CD8-positive, alpha-beta memory T cell (primary cell): ENCODE results near the gene GLP2R. TPM values are rescaled to one million over a fixed set of nuclear protein-coding genes. Genes with fewer than 3 reads are reported as not detected.

Experiments
- CTCF ChIA-PET: fragments of 350-600 bp; sonication (Branson Sonifier 250); formaldehyde crosslinking; loops from one replicate; lab custom pipeline; 2021; ENCODE audit warnings: antibody characterized with exemption; lab: Charles Lee
- POLR2A ChIA-PET: fragments of 350-600 bp; sonication (Branson Sonifier 250); formaldehyde crosslinking; loops from one replicate; lab custom pipeline; 2021; ENCODE audit warnings: antibody characterized with exemption; lab: Charles Lee
- DNase-seq, 5 donors: peaks; one replicate each; pipeline versions ENCODE4 v3.0.0 to v3.0.0-alpha.2; 2020 to 2022; ENCODE audit warnings: mixed read lengths in 1 of 5
- H3K27ac ChIP-seq: one replicate; pipeline ENCODE4 v1.7.0; 2013; ENCODE audit warnings: low read depth, mild to moderate bottlenecking, low read length, moderate library complexity
- H3K27me3 ChIP-seq: 2 replicates; pipeline ENCODE4 v1.7.0; 2013; ENCODE audit warnings: low read length, mild to moderate bottlenecking; ENCODE audit not compliant: insufficient read depth, poor library complexity, severe bottlenecking
- H3K36me3 ChIP-seq: 2 replicates; pipeline ENCODE4 v1.7.0; 2013; ENCODE audit warnings: mild to moderate bottlenecking, low read length, moderate library complexity; ENCODE audit not compliant: insufficient read depth
- H3K4me1 ChIP-seq: 2 replicates; pipeline ENCODE4 v1.7.0; 2013; ENCODE audit warnings: mild to moderate bottlenecking, low read length, moderate library complexity; ENCODE audit not compliant: insufficient read depth
- H3K4me3 ChIP-seq: 2 replicates; pipeline ENCODE4 v1.7.0; 2013; ENCODE audit warnings: mild to moderate bottlenecking, low read length
- H3K9me3 ChIP-seq: 2 replicates; pipeline ENCODE4 v1.7.0; 2013; ENCODE audit warnings: mild to moderate bottlenecking, low read length
- H3K27ac Mint-ChIP-seq, 8 donors: one replicate each; pipeline ENCODE4 v1.8.0; 2020 to 2021; ENCODE audit warnings: mixed read lengths in 8 of 8, mild to moderate bottlenecking in 6 of 8, inconsistent platforms in 3 of 8, moderate library complexity in 3 of 8
- H3K27me3 Mint-ChIP-seq, 2 donors: one replicate each; pipeline ENCODE4 v1.8.0; 2020 to 2021; ENCODE audit warnings: mixed read lengths in 2 of 2, mild to moderate bottlenecking in 1 of 2, moderate library complexity in 1 of 2
- H3K36me3 Mint-ChIP-seq, 3 donors: one replicate each; pipeline ENCODE4 v1.8.0; 2020 to 2021; ENCODE audit warnings: mixed read lengths in 3 of 3, inconsistent platforms in 1 of 3, mild to moderate bottlenecking in 1 of 3
- H3K4me1 Mint-ChIP-seq, 3 donors: one replicate each; pipeline ENCODE4 v1.8.0; 2020 to 2021; ENCODE audit warnings: mixed read lengths in 3 of 3, inconsistent platforms in 1 of 3, mild to moderate bottlenecking in 1 of 3
- H3K4me3 Mint-ChIP-seq, 7 donors: one replicate each; pipeline ENCODE4 v1.8.0; 2020 to 2021; ENCODE audit warnings: mixed read lengths in 7 of 7, mild to moderate bottlenecking in 6 of 7, moderate library complexity in 4 of 7, inconsistent platforms in 2 of 7
- H3K9me3 Mint-ChIP-seq, 5 donors: one replicate each; pipeline ENCODE4 v1.8.0; 2020 to 2022; ENCODE audit warnings: mixed read lengths in 5 of 5, mild to moderate bottlenecking in 3 of 5, moderate library complexity in 2 of 5, inconsistent platforms in 1 of 5
- polyA plus RNA-seq: library from polyadenylated mRNA; unstranded; fragments of 300-500 nt; fragmentation: Illumina TruSeq; gene quantifications from one replicate; pipeline ENCODE4 v1.2.3, GENCODE V29; 2021
- total RNA-seq, 2 experiments: library from RNA; stranded (reverse); gene quantifications; one replicate each; pipeline ENCODE4 v1.2.3, GENCODE V29; 2021

The GLP2R gene
- total and polyA plus RNA-seq, 3 experiments from 2014 or later, result not detected

DNA sequence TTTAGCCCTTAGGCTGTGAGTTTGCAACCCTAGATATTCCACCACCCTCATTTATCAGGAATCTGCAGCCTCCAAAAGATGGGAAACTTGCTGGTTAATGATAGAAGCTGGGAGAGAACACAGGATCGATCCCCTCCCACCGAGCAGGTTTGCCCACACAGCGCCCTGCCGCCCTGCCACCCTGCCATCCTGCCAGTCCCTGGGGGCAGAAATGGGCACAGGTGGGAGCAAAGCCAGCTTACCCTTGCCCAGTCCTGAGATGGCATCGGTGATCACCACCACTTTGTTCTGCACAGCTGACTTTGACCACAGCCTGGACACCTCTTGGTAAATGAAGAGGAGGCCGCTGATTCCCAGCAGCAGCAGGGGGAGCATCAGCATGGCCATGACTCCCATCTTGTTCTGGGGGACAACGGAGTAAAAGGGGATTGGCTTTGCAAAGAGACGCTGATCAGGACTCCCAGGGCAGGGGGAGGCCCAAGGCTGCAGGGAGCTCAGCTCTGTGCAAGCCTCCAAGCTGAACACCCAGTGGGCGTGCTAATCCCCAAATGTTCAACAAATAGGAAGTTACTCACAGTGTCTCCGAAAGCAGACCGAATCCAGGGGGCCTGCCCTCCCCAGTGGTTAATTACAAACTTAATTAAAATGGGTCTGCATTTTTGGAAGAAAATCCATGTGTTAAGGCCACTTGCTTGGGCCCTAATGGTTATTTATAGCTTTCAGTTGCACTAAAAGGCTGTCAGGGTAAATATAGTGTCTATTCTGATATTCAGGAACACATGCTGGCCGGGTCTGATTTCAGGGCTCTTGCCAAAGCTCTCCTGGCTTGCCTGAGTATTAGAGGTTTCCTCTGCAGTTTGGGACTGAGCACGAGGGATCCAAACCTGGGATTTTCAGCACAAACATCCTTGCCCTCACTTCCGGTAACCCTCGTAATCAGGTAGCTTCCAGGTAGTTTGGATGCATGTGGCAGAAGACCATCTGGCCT lies 34.5 kb upstream of the GLP2R start, which contains the start of gene DHRS7C:
TSS of gene DHRS7C (minus strand) at position 704 of the 988 bp plus-strand sequence. CDS start at position 396, 308 bp downstream.
- CTCF ChIA-PET, result no interaction called here
- POLR2A ChIA-PET, result no interaction called here
- DNase-seq, result no peak
- Histone ChIP-seq H3K4me1 (no peaks in the 10 kb centered on the region), H3K27ac (no peak within 1 kb of the TSS), H3K36me3 (no peaks in the 10 kb centered on the region), H3K4me3 (no peak within 1 kb of the TSS), H3K9me3 (no peaks in the 10 kb centered on the region), H3K27me3 (no peaks in the 10 kb centered on the region)
- H3K27me3 Mint-ChIP-seq, result peaks cover 0 to 11% of the 10 kb centered on the region in 2 donors
- no peak within 1 kb of the TSS for H3K4me3 Mint-ChIP-seq
- H3K36me3 Mint-ChIP-seq, result no peaks in the 10 kb centered on the region
- no peaks in the 10 kb centered on the region for H3K4me1 Mint-ChIP-seq
- H3K27ac Mint-ChIP-seq, result no peak within 1 kb of the TSS
- no peaks in the 10 kb centered on the region for H3K9me3 Mint-ChIP-seq

DNA sequence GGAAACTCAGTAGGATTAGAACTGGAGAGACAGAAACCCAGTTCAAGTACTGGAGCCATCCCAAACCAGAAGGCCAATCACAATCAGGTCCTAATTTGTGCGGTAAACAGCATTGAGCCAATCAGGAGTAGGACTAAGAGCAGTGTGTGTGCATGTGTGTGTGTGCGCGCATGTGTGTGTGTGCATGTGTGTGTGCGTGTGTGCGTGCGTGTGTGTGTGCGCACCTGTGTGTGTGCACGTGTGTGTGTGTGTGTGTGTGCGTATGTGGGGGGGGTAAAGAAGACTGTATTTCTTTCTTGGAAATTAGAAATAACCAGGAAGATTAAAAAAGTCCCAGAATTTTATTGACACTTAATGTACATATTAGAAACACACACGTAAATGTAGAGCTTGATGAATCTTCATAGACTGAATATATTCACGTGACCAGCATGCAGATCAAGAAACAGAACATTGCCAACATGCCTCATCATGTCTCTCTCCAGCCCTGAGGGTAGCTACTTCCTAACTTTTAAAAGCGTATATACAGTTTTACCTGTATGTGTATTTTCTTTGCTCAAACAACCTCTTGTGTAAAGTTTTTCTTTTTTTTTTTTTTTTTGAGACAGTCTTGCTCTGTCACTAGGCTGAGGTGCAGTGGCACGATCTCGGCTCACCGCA lies 33.4 kb upstream of the GLP2R start:
- no peak overlapping the region for H3K27ac Mint-ChIP-seq

DNA sequence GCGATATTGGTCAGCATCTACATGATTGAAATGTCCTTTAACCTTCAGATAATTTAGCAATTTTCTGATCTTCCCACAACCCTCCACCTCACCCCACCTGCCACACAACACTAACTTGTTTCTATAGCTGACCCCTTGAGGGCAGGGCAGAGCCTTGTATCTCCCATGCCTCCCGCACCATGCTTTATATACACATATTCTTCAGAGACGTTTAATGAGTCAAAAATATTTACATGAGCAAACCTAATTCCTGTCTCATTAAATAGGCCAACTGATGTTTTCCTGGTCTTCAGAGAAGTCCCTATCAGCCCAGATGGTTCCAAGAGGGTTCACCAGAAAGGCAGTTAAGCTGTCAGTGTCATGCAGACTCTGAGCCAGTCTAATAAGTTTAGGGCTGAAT lies 27.7 kb upstream of the GLP2R start:
- ChIA-PET CTCF (no interaction called here), POLR2A (no interaction called here)
- Histone ChIP-seq H3K9me3 (no peaks in the 10 kb centered on the region), H3K27me3 (no peaks in the 10 kb centered on the region), H3K4me3 (no peak overlapping the region), H3K4me1 (no peaks in the 10 kb centered on the region), H3K27ac (no peak overlapping the region), H3K36me3 (no peaks in the 10 kb centered on the region)
- H3K27me3 Mint-ChIP-seq, result peaks cover 4 to 27% of the 10 kb centered on the region in 2 donors
- H3K9me3 Mint-ChIP-seq, result peaks cover 0 to 4% (median 0%) of the 10 kb centered on the region in 5 donors
- H3K4me3 Mint-ChIP-seq, result no peak overlapping the region
- H3K27ac Mint-ChIP-seq, result no peak overlapping the region
- H3K36me3 Mint-ChIP-seq, result no peaks in the 10 kb centered on the region
- no peaks in the 10 kb centered on the region for H3K4me1 Mint-ChIP-seq
- DNase-seq, result no peak

More for the DNA sequence above, 33.4 kb upstream of the GLP2R start:
- POLR2A ChIA-PET, result interaction anchor here (0.5 kb wide), 1 partner anchor 305 kb away, joined by 3 read pairs; no protein-coding TSS in a partner anchor
- CTCF ChIA-PET, result no interaction called here
- Histone ChIP-seq H3K36me3 (no peaks in the 10 kb centered on the region), H3K9me3 (no peaks in the 10 kb centered on the region), H3K4me3 (no peak overlapping the region), H3K4me1 (no peaks in the 10 kb centered on the region), H3K27ac (no peak overlapping the region), H3K27me3 (no peaks in the 10 kb centered on the region)
- Mint-ChIP-seq H3K27me3 (peaks cover under 1 to 16% of the 10 kb centered on the region in 2 donors), H3K4me3 (no peak overlapping the region), H3K36me3 (no peaks in the 10 kb centered on the region), H3K4me1 (no peaks in the 10 kb centered on the region), H3K9me3 (no peaks in the 10 kb centered on the region)
- DNase-seq, result no peak

DNA sequence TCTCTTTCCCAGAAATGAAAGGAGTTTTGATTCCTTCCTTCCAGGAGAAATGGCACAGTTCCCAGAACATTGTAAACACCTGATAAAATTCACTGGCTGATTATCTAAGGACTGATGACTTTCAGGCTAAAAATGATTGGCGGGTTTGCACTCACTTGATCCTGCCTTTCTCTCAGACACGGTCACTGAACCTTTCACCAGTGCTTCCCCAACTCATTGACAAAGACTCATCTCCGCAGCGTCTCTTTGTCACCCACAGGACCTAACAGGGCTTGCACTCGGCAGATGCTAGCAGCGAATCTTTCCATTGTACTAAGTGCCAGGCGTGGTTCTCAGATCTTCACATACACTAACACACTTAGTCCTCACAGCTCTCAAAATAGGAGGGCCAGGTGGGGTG lies 27.0 kb upstream of the GLP2R start:
- H3K36me3 Mint-ChIP-seq, result no peaks in the 10 kb centered on the region
- no peak overlapping the region for H3K4me3 Mint-ChIP-seq
- ChIA-PET CTCF (no interaction called here), POLR2A (no interaction called here)
- peaks cover 4 to 28% of the 10 kb centered on the region in 2 donors for H3K27me3 Mint-ChIP-seq
- no peaks in the 10 kb centered on the region for H3K27me3 ChIP-seq
- H3K9me3 Mint-ChIP-seq, result peaks cover 0 to 4% (median 0%) of the 10 kb centered on the region in 5 donors
- no peaks in the 10 kb centered on the region for H3K36me3 ChIP-seq
- no peak overlapping the region for H3K27ac Mint-ChIP-seq
- DNase-seq, result no peak
- H3K9me3 ChIP-seq, result no peaks in the 10 kb centered on the region
- H3K27ac ChIP-seq, result no peak overlapping the region
- no peaks in the 10 kb centered on the region for H3K4me1 Mint-ChIP-seq
- no peak overlapping the region for H3K4me3 ChIP-seq
- no peaks in the 10 kb centered on the region for H3K4me1 ChIP-seq

DNA sequence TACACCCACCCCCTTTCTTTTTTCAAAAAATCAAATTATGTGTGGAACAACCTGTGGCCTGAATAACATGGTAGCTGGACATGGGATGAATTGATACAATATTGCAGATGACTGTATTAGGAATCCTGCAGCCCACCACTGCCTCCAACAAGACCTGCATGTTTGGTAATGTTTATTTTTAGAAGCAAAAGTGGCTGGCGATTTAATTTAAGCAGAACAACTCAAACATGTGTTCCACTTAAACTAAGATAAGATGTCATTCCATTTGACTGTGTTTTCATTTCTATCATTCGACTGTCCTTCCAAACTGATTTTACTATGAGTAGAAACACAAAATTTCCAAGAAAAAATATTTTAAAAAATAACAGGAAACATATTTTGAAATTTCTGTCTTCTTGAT lies 24.2 kb upstream of the GLP2R start:
- peaks cover 8 to 29% of the 10 kb centered on the region in 2 donors for H3K27me3 Mint-ChIP-seq
- H3K9me3 Mint-ChIP-seq, result peaks cover 0 to 4% (median 0%) of the 10 kb centered on the region in 5 donors
- H3K27ac Mint-ChIP-seq, result no peak overlapping the region
- no peaks in the 10 kb centered on the region for H3K36me3 ChIP-seq
- no peaks in the 10 kb centered on the region for H3K9me3 ChIP-seq
- H3K4me1 Mint-ChIP-seq, result no peaks in the 10 kb centered on the region
- no peak overlapping the region for H3K4me3 ChIP-seq
- ChIA-PET CTCF (no interaction called here), POLR2A (no interaction called here)
- H3K4me1 ChIP-seq, result no peaks in the 10 kb centered on the region
- no peaks in the 10 kb centered on the region for H3K27me3 ChIP-seq
- H3K36me3 Mint-ChIP-seq, result no peaks in the 10 kb centered on the region
- no peak overlapping the region for H3K4me3 Mint-ChIP-seq
- no peak overlapping the region for H3K27ac ChIP-seq
- no peak for DNase-seq

DNA sequence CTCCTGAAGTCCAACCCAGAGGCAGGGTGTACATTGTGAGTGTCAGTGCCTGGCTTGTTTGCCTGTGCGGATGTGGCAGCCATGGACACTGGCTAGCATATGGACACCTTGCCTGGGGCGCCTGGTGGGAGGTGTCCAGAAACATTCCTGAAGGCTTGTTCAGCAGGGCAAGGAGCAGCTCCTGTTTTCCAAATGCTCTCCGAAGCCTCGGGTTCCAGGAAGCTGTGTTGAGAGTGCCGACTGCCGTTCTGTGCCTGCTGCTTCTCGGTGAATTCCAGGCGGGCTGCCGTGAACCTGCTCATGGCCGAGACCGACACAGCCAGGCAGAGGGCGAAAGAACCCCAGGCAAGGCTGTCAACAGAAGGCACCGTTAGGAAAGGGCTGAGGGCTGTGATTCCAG lies 23.4 kb upstream of the GLP2R start:
- H3K36me3 Mint-ChIP-seq, result no peaks in the 10 kb centered on the region
- ChIA-PET POLR2A (no interaction called here), CTCF (no interaction called here)
- H3K9me3 Mint-ChIP-seq, result peaks cover 0 to 4% (median 0%) of the 10 kb centered on the region in 5 donors
- no peak overlapping the region for H3K4me3 Mint-ChIP-seq
- no peak overlapping the region for H3K27ac Mint-ChIP-seq
- DNase-seq, result no peak
- H3K27ac ChIP-seq, result no peak overlapping the region
- no peaks in the 10 kb centered on the region for H3K36me3 ChIP-seq
- H3K4me1 ChIP-seq, result no peaks in the 10 kb centered on the region
- no peaks in the 10 kb centered on the region for H3K4me1 Mint-ChIP-seq
- peaks cover 7 to 27% of the 10 kb centered on the region in 2 donors for H3K27me3 Mint-ChIP-seq
- H3K27me3 ChIP-seq, result no peaks in the 10 kb centered on the region
- no peak overlapping the region for H3K4me3 ChIP-seq
- no peaks in the 10 kb centered on the region for H3K9me3 ChIP-seq

DNA sequence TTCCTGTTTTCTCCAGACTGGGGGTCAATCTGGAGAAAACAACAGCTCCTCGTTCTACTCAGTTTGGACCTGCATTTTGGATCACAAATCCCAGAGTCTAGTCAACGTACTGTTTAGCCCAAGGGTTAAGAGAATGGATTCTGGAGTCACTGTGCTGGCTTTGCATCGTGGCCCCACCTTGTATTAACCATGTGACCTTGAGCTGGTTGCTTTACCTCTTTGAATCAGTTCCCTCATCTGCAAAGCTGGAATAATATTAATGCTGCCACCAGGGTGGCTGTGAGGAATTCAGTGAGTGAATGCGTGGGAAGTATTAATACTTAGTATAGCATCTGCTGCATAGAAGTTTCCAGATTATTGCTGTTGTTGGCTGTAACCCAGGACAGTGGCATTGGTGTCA lies 23.0 kb upstream of the GLP2R start:
- H3K27ac Mint-ChIP-seq, result no peak overlapping the region
- H3K4me3 Mint-ChIP-seq, result no peak overlapping the region
- H3K9me3 Mint-ChIP-seq, result peaks cover 0 to 4% (median 0%) of the 10 kb centered on the region in 5 donors
- peaks cover 3 to 27% of the 10 kb centered on the region in 2 donors for H3K27me3 Mint-ChIP-seq
- POLR2A ChIA-PET, result no interaction called here
- no peaks in the 10 kb centered on the region for H3K4me1 Mint-ChIP-seq
- no peaks in the 10 kb centered on the region for H3K36me3 ChIP-seq
- no peak overlapping the region for H3K4me3 ChIP-seq
- H3K4me1 ChIP-seq, result no peaks in the 10 kb centered on the region
- no peaks in the 10 kb centered on the region for H3K9me3 ChIP-seq
- no peaks in the 10 kb centered on the region for H3K36me3 Mint-ChIP-seq
- DNase-seq, result no peak
- CTCF ChIA-PET, result no interaction called here
- H3K27ac ChIP-seq, result no peak overlapping the region
- no peaks in the 10 kb centered on the region for H3K27me3 ChIP-seq

DNA sequence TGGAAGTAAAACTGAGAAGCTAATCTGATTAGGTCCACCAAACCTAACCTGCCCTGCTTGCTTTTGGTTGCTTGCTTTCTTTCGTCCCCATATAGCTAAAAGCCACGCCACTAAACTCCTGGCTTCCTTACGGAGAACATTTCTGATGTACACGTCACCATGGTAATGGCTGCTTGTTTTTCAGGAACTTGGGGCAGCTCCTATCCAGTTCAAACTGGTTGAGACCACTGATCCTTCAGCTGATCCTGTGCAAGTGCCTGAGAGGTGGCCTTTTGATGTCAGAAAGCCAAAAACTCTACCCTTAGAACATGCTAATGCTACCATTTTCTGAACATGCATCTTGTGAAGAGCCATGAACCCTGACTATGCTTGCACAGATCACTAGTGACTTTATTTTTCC lies 20.0 kb upstream of the GLP2R start:
- no peak overlapping the region for H3K27ac ChIP-seq
- H3K4me1 ChIP-seq, result no peaks in the 10 kb centered on the region
- CTCF ChIA-PET, result no interaction called here
- Mint-ChIP-seq H3K4me3 (no peak overlapping the region), H3K27me3 (peaks cover 3 to 17% of the 10 kb centered on the region in 2 donors), H3K9me3 (peaks cover 0 to 2% (median 0%) of the 10 kb centered on the region in 5 donors), H3K36me3 (no peaks in the 10 kb centered on the region), H3K4me1 (no peaks in the 10 kb centered on the region), H3K27ac (no peak overlapping the region)
- no peak overlapping the region for H3K4me3 ChIP-seq
- no peaks in the 10 kb centered on the region for H3K36me3 ChIP-seq
- H3K27me3 ChIP-seq, result no peaks in the 10 kb centered on the region
- POLR2A ChIA-PET, result no interaction called here
- DNase-seq, result no peak
- no peaks in the 10 kb centered on the region for H3K9me3 ChIP-seq
